ENCODE data around the gene ZNF541. TPM values are rescaled to one million over a fixed set of nuclear protein-coding genes. Genes with fewer than 3 reads are reported as not detected.

Gene ZNF541
- total and polyA plus RNA-seq, 10 of the 15 experiments (the other 5 are each of a cell fraction or from before 2014, with no cell fraction given) = 0.03 to 0.12 (median 0.07) TPM; not detected in 4

DNA sequence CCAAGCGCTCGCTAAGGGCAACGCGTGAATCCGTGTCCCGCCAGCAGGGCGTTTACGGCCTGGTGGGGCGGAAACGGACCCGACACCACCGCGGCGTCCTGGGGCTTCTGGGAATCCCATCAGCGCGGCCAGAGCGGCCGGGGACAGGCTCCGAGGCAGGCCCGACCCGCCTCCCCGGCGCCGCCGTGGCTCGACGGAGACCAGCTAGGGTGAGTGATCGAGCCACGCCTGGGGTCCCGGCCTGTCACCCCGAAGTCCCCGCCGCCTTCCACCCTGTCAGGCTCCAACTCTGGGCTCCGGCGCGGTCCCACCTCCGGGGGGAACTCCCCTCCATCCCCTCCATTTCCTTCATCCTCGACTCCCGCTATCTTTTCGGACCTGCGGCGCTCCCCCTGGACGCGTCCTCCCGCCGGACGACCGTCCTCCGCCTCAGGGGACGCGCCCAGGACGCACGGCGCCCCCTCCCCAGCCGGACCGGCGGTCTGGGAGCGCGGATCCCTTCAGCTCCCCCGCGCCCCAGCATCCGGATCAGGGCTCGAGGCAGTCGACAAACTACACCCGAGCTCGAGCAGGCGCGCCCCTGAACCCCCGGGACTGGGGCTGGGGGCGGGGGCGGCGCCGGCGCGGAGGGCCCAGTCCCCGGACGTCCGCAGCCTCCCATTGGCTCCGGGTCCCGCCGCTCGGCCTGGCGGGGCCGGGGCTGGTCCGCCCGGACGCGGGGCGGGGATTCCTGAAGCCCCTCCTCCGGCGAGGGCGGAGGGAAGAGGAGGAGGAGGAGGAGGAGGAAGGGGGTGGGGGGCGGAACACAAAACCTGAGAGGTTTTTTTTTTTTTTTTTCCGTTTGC, 35.3 kb upstream of the ZNF541 start (continued):
- 0 out of 2 replicates have a peak, but pooled peaks have one; percentile 10 for TF ChIP-seq MYB (IDR thresholded peaks at IDR 0.05; ENCODE audit: borderline replicate concordance, low read depth, low read length)
- TF ChIP-seq TCF3 (IDR thresholded peaks at IDR 0.05; ENCODE audit: borderline replicate concordance, insufficient read depth, low read depth, low read length) = 0 out of 2 replicates have a peak, but pooled peaks have one; percentile 10
- no peak for TF ChIP-seq RELA (IDR thresholded peaks at IDR 0.05; ENCODE audit: borderline replicate concordance, partially characterized antibody)
- no peak for TF ChIP-seq EP300 (IDR thresholded peaks at IDR 0.05; ENCODE audit: borderline replicate concordance in 1 of 2, control insufficient read depth in 1 of 2, low read depth in 2 of 2, low read length in 2 of 2)
- TF ChIP-seq, protein P1, sequence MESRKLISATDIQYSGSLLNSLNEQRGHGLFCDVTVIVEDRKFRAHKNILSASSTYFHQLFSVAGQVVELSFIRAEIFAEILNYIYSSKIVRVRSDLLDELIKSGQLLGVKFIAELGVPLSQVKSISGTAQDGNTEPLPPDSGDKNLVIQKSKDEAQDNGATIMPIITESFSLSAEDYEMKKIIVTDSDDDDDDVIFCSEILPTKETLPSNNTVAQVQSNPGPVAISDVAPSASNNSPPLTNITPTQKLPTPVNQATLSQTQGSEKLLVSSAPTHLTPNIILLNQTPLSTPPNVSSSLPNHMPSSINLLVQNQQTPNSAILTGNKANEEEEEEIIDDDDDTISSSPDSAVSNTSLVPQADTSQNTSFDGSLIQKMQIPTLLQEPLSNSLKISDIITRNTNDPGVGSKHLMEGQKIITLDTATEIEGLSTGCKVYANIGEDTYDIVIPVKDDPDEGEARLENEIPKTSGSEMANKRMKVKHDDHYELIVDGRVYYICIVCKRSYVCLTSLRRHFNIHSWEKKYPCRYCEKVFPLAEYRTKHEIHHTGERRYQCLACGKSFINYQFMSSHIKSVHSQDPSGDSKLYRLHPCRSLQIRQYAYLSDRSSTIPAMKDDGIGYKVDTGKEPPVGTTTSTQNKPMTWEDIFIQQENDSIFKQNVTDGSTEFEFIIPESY (IDR thresholded peaks at IDR 0.05) = no peak
- TF ChIP-seq TARDBP (IDR thresholded peaks at IDR 0.05; ENCODE audit: borderline replicate concordance) = no peak
- TF ChIP-seq NFXL1 (IDR thresholded peaks at IDR 0.05; ENCODE audit: borderline replicate concordance) = no peak
- TF ChIP-seq RB1 (IDR thresholded peaks at IDR 0.05; ENCODE audit: borderline replicate concordance) = peak; percentile 82; the same call in 1 of the 2 replicates
- 0 out of 2 replicates have a peak, but pooled peaks have one; percentile 36 for TF ChIP-seq ZNF207 (IDR thresholded peaks at IDR 0.05; ENCODE audit: borderline replicate concordance)
- no peak for TF ChIP-seq SMAD1 (IDR thresholded peaks at IDR 0.05; ENCODE audit: low read depth, partially characterized antibody)
- no peak for TF ChIP-seq ZNF217 (IDR thresholded peaks at IDR 0.05)
- no peak for TF ChIP-seq EZH2 (IDR thresholded peaks at IDR 0.05; ENCODE audit: borderline replicate concordance, control insufficient read depth, low read depth, low read length)
- peak in 1 of 2 experiments; percentile 51; a peak in 1 of 4 replicates for TF ChIP-seq ETV6 (conservative IDR thresholded peaks at IDR 0.05 in 1 of 2, IDR thresholded peaks at IDR 0.05 in 1 of 2; ENCODE audit: borderline replicate concordance in 1 of 2, low read depth in 1 of 2)
- TF ChIP-seq NFYB (IDR thresholded peaks at IDR 0.05; ENCODE audit: insufficient read depth, low read depth, low read length) = peak; percentile 85
- no peak for TF ChIP-seq GABPA (IDR thresholded peaks at IDR 0.05; ENCODE audit: low read depth)
- TF ChIP-seq, protein P2, sequence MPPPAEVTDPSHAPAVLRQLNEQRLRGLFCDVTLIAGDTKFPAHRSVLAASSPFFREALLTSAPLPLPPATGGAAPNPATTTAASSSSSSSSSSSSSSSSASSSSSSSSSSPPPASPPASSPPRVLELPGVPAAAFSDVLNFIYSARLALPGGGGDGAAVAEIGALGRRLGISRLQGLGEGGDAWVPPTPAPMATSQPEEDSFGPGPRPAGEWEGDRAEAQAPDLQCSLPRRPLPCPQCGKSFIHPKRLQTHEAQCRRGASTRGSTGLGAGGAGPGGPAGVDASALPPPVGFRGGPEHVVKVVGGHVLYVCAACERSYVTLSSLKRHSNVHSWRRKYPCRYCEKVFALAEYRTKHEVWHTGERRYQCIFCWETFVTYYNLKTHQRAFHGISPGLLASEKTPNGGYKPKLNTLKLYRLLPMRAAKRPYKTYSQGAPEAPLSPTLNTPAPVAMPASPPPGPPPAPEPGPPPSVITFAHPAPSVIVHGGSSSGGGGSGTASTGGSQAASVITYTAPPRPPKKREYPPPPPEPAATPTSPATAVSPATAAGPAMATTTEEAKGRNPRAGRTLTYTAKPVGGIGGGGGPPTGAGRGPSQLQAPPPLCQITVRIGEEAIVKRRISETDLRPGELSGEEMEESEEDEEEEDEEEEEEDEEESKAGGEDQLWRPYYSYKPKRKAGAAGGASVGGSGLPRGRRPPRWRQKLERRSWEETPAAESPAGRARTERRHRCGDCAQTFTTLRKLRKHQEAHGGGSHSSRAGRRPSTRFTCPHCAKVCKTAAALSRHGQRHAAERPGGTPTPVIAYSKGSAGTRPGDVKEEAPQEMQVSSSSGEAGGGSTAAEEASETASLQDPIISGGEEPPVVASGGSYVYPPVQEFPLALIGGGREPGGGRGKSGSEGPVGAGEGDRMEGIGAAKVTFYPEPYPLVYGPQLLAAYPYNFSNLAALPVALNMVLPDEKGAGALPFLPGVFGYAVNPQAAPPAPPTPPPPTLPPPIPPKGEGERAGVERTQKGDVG (CRISPR knock-in tag; IDR thresholded peaks at IDR 0.05) = no peak
- TF ChIP-seq, protein P3, sequence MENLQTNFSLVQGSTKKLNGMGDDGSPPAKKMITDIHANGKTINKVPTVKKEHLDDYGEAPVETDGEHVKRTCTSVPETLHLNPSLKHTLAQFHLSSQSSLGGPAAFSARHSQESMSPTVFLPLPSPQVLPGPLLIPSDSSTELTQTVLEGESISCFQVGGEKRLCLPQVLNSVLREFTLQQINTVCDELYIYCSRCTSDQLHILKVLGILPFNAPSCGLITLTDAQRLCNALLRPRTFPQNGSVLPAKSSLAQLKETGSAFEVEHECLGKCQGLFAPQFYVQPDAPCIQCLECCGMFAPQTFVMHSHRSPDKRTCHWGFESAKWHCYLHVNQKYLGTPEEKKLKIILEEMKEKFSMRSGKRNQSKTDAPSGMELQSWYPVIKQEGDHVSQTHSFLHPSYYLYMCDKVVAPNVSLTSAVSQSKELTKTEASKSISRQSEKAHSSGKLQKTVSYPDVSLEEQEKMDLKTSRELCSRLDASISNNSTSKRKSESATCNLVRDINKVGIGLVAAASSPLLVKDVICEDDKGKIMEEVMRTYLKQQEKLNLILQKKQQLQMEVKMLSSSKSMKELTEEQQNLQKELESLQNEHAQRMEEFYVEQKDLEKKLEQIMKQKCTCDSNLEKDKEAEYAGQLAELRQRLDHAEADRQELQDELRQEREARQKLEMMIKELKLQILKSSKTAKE (IDR thresholded peaks at IDR 0.05; ENCODE audit: low read depth, poor library complexity, severe bottlenecking) = no peak
